HG03558 (cell line): ENCODE data around the gene MRPL54.

Experiments
- ATAC-seq: cut with Tn5 transposase; IDR thresholded peaks from one replicate; pipeline ENCODE4 v1.9.1; 2021; ENCODE audit warnings: moderate number of reproducible peaks; ENCODE audit not compliant: unreplicated experiment; ENCODE audit errors: extremely low read depth

Gene MRPL54

DNA sequence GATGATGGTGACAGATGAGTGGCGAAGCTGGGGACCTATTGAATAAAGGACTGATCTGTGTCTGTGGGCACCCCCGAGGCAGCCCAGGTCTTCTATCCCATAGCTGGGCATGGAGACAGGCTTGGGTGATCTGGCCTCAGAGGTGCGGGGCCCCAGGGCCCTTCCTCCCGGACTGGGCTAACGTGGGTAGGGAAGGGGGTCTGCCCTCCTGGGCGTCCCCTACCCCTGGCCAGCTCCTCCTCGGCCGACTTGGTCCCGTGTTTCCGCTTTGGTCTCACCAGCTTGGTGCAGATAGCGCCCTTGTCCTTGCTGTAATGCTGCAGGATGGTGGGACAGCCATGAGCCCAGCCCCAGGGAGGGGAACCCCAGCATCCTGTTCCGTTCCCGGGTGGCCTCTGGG, 20.4 kb downstream of the MRPL54 start:
- no peak for ATAC-seq

GRCh38 chr19:3783660-3784584, 21.4 kb downstream of the MRPL54 start:
- no peak for ATAC-seq

- ATAC-seq: no peak
Observed at GRCh38 chr19:3784607-3785450, 22.3 kb downstream of the MRPL54 start.

GRCh38 chr19:3785451-3785937, 23.0 kb downstream of the MRPL54 start:
- no peak for ATAC-seq

- no peak for ATAC-seq
Observed at GRCh38 chr19:3785938-3786824, 23.7 kb downstream of the MRPL54 start, which contains the start of gene MATK. TSS of gene MATK (minus strand) at chr19:3786381. CDS start at chr19:3785135, 1,246 bp downstream.

DNA sequence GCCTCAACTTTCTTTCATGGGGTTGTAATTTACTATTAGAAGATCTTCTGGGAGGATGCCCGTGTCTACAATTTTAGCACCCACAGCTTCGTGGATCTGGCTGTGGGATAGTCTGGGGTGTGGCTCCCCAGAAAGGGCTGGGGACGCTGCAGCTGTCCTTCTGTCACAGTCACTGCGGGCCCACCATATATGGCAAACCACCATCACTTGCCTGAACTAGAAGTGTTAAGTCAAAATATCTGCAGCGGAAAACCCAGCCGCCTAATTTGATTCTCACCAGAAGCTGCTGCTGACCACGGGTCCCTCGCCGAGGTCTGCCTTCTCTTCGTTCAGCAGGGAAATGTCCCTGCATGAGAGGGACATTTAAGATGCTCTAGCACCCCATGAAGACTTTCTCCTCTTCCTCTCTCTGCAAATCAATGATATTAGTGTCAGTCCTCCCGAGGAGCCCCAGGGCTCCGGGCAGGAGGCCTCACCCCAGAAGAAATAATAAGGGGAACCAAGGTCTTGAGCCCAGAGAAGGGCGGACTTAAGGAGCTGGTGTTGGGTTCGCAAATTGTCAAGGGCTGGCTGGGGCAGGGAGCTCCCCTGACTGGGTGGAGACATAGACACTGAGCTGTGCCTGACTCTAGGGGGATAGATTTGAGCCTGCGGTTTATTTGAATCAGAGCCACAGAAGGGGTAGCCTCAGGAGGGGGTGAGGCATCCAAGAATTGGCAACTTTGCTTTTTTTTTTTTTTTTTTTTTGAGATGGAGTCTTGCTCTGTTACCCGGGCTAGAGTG, 26.7 kb downstream of the MRPL54 start:
- no peak for ATAC-seq

DNA sequence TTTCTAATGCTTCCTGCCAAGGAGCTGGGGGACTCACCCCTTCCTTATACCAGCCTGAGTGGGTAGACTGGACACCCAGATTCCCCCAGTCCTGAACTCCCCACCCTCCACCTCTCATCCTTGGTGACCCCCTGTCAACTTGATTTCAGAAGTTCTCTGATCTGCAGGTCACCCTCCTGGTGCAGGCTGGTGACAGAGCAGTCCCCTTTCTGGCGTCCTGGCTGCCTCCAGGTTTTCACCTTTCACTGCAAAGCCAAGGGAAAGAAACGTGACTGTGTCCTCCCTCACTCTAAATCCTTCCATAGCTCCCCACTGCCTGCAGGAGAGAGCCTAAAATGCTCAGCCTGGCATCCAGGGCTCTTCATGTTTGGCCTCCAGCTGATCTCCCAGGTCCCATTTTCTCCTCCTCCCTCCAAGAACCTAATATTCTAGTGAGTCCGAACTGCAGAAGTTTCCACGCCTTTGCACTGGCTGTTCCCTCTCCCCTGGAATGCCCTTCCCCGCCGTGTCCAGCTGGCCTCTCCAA, 27.8 kb downstream of the MRPL54 start:
- no peak for ATAC-seq

- ATAC-seq: no peak
Observed at GRCh38 chr19:3790941-3791340, 28.5 kb downstream of the MRPL54 start.

DNA sequence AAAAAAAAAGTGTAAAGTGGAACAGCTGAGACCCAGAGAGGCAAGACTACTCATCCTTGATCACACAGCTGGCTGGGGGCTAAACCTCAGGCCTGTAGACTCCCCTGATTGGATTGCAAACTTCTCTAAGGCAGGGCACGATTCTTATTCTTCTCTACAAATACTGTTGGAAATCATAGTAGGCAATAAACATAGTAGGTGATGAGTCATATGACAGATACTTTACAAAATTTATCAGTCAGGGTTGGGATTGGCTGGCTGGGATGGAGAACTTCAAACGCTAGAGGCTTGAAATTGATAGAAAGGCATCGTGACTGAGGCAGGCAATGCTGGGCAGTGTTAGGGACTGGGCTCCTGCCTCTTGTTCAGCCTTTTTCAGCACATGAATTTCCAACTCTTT, 29.6 kb downstream of the MRPL54 start:
- ATAC-seq: no peak

- ATAC-seq: no peak
Observed at GRCh38 chr19:3793799-3794198, 31.3 kb downstream of the MRPL54 start.

DNA sequence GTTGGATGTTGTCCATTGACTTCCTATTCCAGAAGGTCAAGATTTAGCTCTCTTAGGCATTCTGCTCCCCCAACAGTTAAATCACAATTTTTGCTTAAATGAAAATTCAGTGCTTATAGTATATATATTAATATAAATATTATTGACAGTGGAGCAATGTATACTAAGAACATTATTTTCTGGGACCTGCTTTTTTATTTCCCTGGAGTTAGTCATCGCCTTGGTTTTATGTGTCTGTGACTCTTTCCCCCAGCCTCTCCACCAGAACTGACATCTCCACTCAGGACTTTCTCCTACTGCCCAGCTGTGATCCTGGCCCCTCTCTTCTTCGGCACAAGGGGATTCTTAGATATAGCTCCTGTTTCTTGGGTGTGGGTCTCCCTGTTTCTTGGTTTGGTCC, 33.9 kb downstream of the MRPL54 start:
- ATAC-seq: no peak

- ATAC-seq: no peak
Observed at GRCh38 chr19:3798137-3798536, 35.7 kb downstream of the MRPL54 start.

- no peak for ATAC-seq
Observed at GRCh38 chr19:3800996-3801395, 38.5 kb downstream of the MRPL54 start.

- no peak for ATAC-seq
Observed at GRCh38 chr19:3801412-3802096, 39.1 kb downstream of the MRPL54 start.

GRCh38 chr19:3803114-3803888, 40.8 kb downstream of the MRPL54 start:
- no peak for ATAC-seq

- ATAC-seq: no peak
Observed at GRCh38 chr19:3803986-3804385, 41.5 kb downstream of the MRPL54 start.

DNA sequence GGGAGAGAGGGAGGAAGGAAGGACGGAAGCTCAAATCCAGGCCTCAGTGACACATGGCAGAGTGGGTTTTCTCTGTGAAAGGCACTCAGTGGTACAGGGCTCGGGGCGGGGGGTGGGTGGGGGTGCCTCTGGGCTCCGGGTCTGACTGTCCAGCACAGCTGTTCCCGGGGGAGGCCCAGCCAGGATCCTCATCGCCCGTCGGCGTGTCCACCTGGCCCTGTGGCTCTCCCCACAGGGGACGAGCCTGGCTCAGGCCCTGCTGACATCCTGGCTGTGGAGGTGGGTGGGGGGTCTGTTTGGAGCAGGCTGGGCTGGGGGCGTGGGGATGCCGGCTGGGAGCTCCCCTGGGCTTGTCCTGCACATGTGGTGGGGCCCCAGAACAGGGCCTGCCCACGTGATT, 41.9 kb downstream of the MRPL54 start:
- no peak for ATAC-seq

DNA sequence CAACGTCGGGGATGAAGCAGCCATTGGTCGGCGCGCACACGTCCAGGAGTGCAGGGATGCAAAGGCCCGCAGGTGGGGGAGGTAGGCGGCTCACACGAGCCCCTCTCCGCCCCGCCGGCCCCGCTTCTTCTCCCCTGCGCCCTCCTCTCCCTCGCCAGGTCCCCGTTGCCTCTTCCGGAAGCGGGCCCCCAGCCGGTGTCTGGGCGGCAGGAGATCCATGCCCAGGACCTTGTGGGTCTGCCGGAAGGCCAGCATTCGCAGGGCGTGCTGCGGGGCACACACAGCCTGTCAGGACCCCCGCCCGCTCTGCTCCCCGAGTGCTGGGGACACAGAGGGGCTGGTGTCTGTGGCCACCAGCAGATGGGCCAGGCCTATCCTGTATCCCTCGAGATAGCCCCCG, 43.4 kb downstream of the MRPL54 start:
- ATAC-seq: no peak
